ENCODE data around the gene ACYP2.

- TF ChIP-seq CTCF (IDR thresholded peaks at IDR 0.05; ENCODE audit: borderline replicate concordance, extremely low read depth, low read length, poor library complexity, severe bottlenecking): no peak
- TF ChIP-seq EZH2 (IDR thresholded peaks at IDR 0.05; ENCODE audit: borderline replicate concordance, low read depth, low read length, severe bottlenecking): no peak
Measured at GRCh38 chr2:54284826-54285225, 169.4 kb downstream of the ACYP2 start.

All from DND-41 (cell line).